ENCODE results near the gene UBAP2.
"Not testable (repeated sequence)": the region's sequence is repeated elsewhere in the genome, so short reads cannot be mapped to it uniquely, and the experiment has no call there.

The UBAP2 gene

GRCh38 chr9:34027845-34028574, 20.7 kb downstream of the UBAP2 start:
- TF ChIP-seq CTCF (conservative IDR thresholded peaks at IDR 0.05) (no peak), ZFX (IDR thresholded peaks at IDR 0.05) (no peak)
- H3K27ac ChIP-seq, result no peak overlapping the region

- TF ChIP-seq CTCF (conservative IDR thresholded peaks at IDR 0.05) (no peak), ZFX (IDR thresholded peaks at IDR 0.05) (no peak)
Observed at GRCh38 chr9:34025811-34026210, 22.9 kb downstream of the UBAP2 start.

GRCh38 chr9:34025062-34025461, 23.6 kb downstream of the UBAP2 start:
- TF ChIP-seq ZFX (IDR thresholded peaks at IDR 0.05), result no peak
- TF ChIP-seq CTCF (conservative IDR thresholded peaks at IDR 0.05), result no peak
- H3K27ac ChIP-seq, result no peak overlapping the region

More at GRCh38 chr9:34025811-34026210, 22.9 kb downstream of the UBAP2 start:
- no peak overlapping the region for H3K27ac ChIP-seq

- H3K27ac ChIP-seq, result not testable (repeated sequence)
Observed at GRCh38 chr9:34024476-34024875, 24.2 kb downstream of the UBAP2 start.

GRCh38 chr9:34016149-34016548, 32.5 kb downstream of the UBAP2 start:
- TF ChIP-seq CTCF (conservative IDR thresholded peaks at IDR 0.05) (no peak), ZFX (IDR thresholded peaks at IDR 0.05) (no peak)

GRCh38 chr9:34010979-34011378, 37.7 kb downstream of the UBAP2 start:
- H3K27ac ChIP-seq, result no peak overlapping the region
- TF ChIP-seq ZFX (IDR thresholded peaks at IDR 0.05) (no peak), CTCF (conservative IDR thresholded peaks at IDR 0.05) (no peak; the same call in 1 of the 2 replicates)

More at GRCh38 chr9:34016149-34016548, 32.5 kb downstream of the UBAP2 start:
- no peak overlapping the region for H3K27ac ChIP-seq

GRCh38 chr9:34001951-34002350, 46.7 kb downstream of the UBAP2 start:
- TF ChIP-seq CTCF (conservative IDR thresholded peaks at IDR 0.05), result no peak
- no peak for TF ChIP-seq ZFX (IDR thresholded peaks at IDR 0.05)
- no peak overlapping the region for H3K27ac ChIP-seq

- TF ChIP-seq CTCF (conservative IDR thresholded peaks at IDR 0.05) (no peak), ZFX (IDR thresholded peaks at IDR 0.05) (no peak)
- H3K27ac ChIP-seq, result no peak overlapping the region
Observed at GRCh38 chr9:34001298-34001697, 47.4 kb downstream of the UBAP2 start.
